HCT116 (cell line): ENCODE results near the gene TGFBR3L. TPM values are rescaled to one million over a fixed set of nuclear protein-coding genes. Genes with fewer than 3 reads are reported as not detected.

Source experiments
- ATAC-seq: fragments of 200-7000 bp; cut with Tn5 transposase; 2 replicates; pipeline ENCODE4 v1.9.1; 2020; ENCODE audit warnings: mild to moderate bottlenecking, moderate library complexity
- BruUV-seq: library from RNA; stranded (reverse); fragments of 400-500 nt; replicated peaks from 2 replicates; lab custom pipeline; 2021; lab: Mats Ljungman, UMichigan
- CTCF ChIA-PET: fragments of 300-600 bp; sonication (Branson Sonifier 250); formaldehyde crosslinking; loops from one replicate; lab custom pipeline; 2021; ENCODE audit warnings: antibody characterized with exemption; lab: Charles Lee
- POLR2A ChIA-PET: fragments of 300-600, 350-600 bp; sonication (Branson Sonifier 250); formaldehyde crosslinking; loops from one replicate; lab custom pipeline; 2021; ENCODE audit warnings: antibody characterized with exemption; lab: Charles Lee
- RAD21 ChIA-PET, 2 experiments: fragments of 300-600 bp; sonication (Branson Sonifier 250); formaldehyde crosslinking; loops; one replicate each; lab custom pipeline; 2023; ENCODE audit warnings: low total read pairs in 2 of 2; ENCODE audit not compliant: uncharacterized antibody in 2 of 2, unreplicated experiment in 2 of 2, low non-redundant PET in 1 of 2; lab: Charles Lee
- DNase-seq: peaks from one replicate; pipeline ENCODE4 v3.0.0-alpha.2; 2010; ENCODE audit warnings: low read depth, low spot score
- H2AFZ ChIP-seq: fragments of 200-600 bp; shearing (Covaris generic), sonication (generic); 2 replicates; pipeline ENCODE4 v1.6.1; 2017; ENCODE audit warnings: low read depth, mixed run types, mixed read lengths, antibody characterized with exemption, low read length; ENCODE audit not compliant: poor library complexity, severe bottlenecking
- H3K27ac ChIP-seq: 2 replicates; pipeline ENCODE4 v1.5.1; 2012; ENCODE audit warnings: low read depth, low read length
- H3K27me3 ChIP-seq: fragments of 200-600 bp; sonication (generic); 2 replicates; pipeline ENCODE4 v1.6.1; 2016; ENCODE audit warnings: mixed run types, low read length, mixed read lengths; ENCODE audit not compliant: insufficient read depth
- H3K36me3 ChIP-seq, 2 experiments: fragments of 200-500 bp in 1 of 2; fragments of 200-600 bp in 1 of 2; sonication (Bioruptor generic) in 1 of 2; sonication (generic) in 1 of 2; 2 replicates each; pipeline versions ENCODE4 v1.5.1 to v1.6.1; 2014 to 2016; ENCODE audit warnings: low read length in 2 of 2, inconsistent platforms in 1 of 2, mixed read lengths in 1 of 2, mixed run types in 1 of 2; ENCODE audit not compliant: insufficient read depth in 2 of 2, control insufficient read depth in 1 of 2
- H3K4me1 ChIP-seq, 2 experiments: fragments of 200-600 bp in 1 of 2; sonication (generic) in 1 of 2; 2 replicates each; pipeline versions ENCODE4 v1.5.1 to v1.6.1; 2012 to 2017; ENCODE audit warnings: low read length in 2 of 2, inconsistent platforms in 1 of 2, mild to moderate bottlenecking in 1 of 2, mixed read lengths in 1 of 2, mixed run types in 1 of 2, moderate library complexity in 1 of 2; ENCODE audit not compliant: insufficient read depth in 2 of 2, control insufficient read depth in 1 of 2
- H3K4me2 ChIP-seq: fragments of 200-600 bp; sonication (generic); 2 replicates; pipeline ENCODE4 v1.6.1; 2017; ENCODE audit warnings: mixed run types, low read length, mixed read lengths
- H3K4me3 ChIP-seq, 2 experiments: fragments of 200-600 bp in 1 of 2; sonication (generic) in 1 of 2; replicated peaks in 1 of 2; 2 replicates each; pipeline ENCODE4 v1.5.1; 2011 to 2016; ENCODE audit warnings: low read length in 2 of 2, control low read depth in 1 of 2, low read depth in 1 of 2, mild to moderate bottlenecking in 1 of 2, mixed read lengths in 1 of 2, mixed run types in 1 of 2
- H3K79me2 ChIP-seq: fragments of 200-600 bp; sonication (generic); 2 replicates; pipeline ENCODE4 v1.6.1; 2017; ENCODE audit warnings: mild to moderate bottlenecking, mixed run types, low read length, moderate library complexity, mixed read lengths; ENCODE audit not compliant: insufficient read depth
- H3K9ac ChIP-seq: fragments of 200-600 bp; sonication (generic); 2 replicates; pipeline ENCODE4 v1.6.1; 2016; ENCODE audit warnings: low read length, mixed read lengths
- H3K9me2 ChIP-seq: fragments of 200-600 bp; sonication (generic), shearing (Covaris generic); 2 replicates; pipeline ENCODE4 v1.6.1; 2017; ENCODE audit warnings: mixed run types, mild to moderate bottlenecking, moderate library complexity; ENCODE audit not compliant: insufficient read depth
- H3K9me3 ChIP-seq, 2 experiments: fragments of 200-500 bp in 1 of 2; fragments of 200-600 bp in 1 of 2; sonication (Bioruptor generic) in 1 of 2; sonication (generic) in 1 of 2; 2 replicates each; pipeline ENCODE4 v1.6.1; 2014 to 2017; ENCODE audit warnings: low read length in 2 of 2, mixed read lengths in 2 of 2, inconsistent platforms in 1 of 2, low read depth in 1 of 2, mild to moderate bottlenecking in 1 of 2, mixed run types in 1 of 2, moderate library complexity in 1 of 2; ENCODE audit not compliant: control insufficient read depth in 1 of 2, insufficient read depth in 1 of 2
- H4K20me1 ChIP-seq: fragments of 200-600 bp; sonication (generic), shearing (Covaris generic); 2 replicates; pipeline ENCODE4 v1.6.1; 2017; ENCODE audit warnings: mixed run types, mild to moderate bottlenecking, moderate library complexity; ENCODE audit not compliant: insufficient read depth
- ATF3 ChIP-seq: IDR thresholded peaks from 2 replicates; pipeline ENCODE4 v1.6.1; 2012
- CBX3 ChIP-seq: IDR thresholded peaks from 2 replicates; pipeline ENCODE4 v1.6.1; 2012; ENCODE audit warnings: low read depth
- CEBPB ChIP-seq: IDR thresholded peaks from 2 replicates; pipeline ENCODE4 v1.6.1; 2012; ENCODE audit warnings: low read depth
- EZH2phosphoT487 ChIP-seq: fragments of 200-600 bp; IDR thresholded peaks from 2 replicates; pipeline ENCODE4 v1.6.1; 2018; ENCODE audit warnings: antibody characterized with exemption, borderline replicate concordance
- JUND ChIP-seq: IDR thresholded peaks from 2 replicates; pipeline ENCODE4 v1.6.1; 2012
- RAD21 ChIP-seq: IDR thresholded peaks from 2 replicates; pipeline ENCODE4 v1.6.1; 2012; ENCODE audit warnings: low read depth, mild to moderate bottlenecking
- SP1 ChIP-seq: IDR thresholded peaks from 2 replicates; pipeline ENCODE4 v1.6.1; 2012; ENCODE audit warnings: low read depth
- TCF7L2 ChIP-seq: IDR thresholded peaks from 2 replicates; pipeline ENCODE4 v1.7.0; 2011; ENCODE audit warnings: borderline replicate concordance, inconsistent platforms; ENCODE audit not compliant: insufficient read depth, insufficient read length; ENCODE audit errors: extremely low read depth
- intact Hi-C: fragments of 100-400 bp; cut with micrococcal nuclease; formaldehyde crosslinking; loops from 2 replicates; pipeline ENCODE4 v1.10.0; 2022
- total RNA-seq: library from RNA; stranded (reverse); gene quantifications from one replicate; pipeline ENCODE4 v1.2.1, GENCODE V29; 2021; ENCODE audit not compliant: unreplicated experiment
- TF ChIP-seq, protein P1 (sequence below), 3 experiments: fragments of 200-600 bp in 1 of 3; sonication (generic) in 1 of 3; IDR thresholded peaks in 2 of 3; conservative IDR thresholded peaks in 1 of 3; 2 replicates each; pipeline ENCODE4 v1.5.1; 2012 to 2017; ENCODE audit warnings: low read depth in 2 of 3, low read length in 2 of 3, antibody characterized with exemption in 1 of 3, borderline replicate concordance in 1 of 3, control low read depth in 1 of 3, mild to moderate bottlenecking in 1 of 3, mixed read lengths in 1 of 3, mixed run types in 1 of 3, moderate library complexity in 1 of 3; ENCODE audit not compliant: insufficient read depth in 1 of 3
- TF ChIP-seq, protein P2 (sequence below): IDR thresholded peaks from 2 replicates; pipeline ENCODE4 v1.6.1; 2012; ENCODE audit warnings: low read depth

TGFBR3L gene
- total RNA-seq, 1 experiment from 2014 or later: 30.9 TPM

GRCh38 chr19:7941895-7942596, 27.4 kb downstream of the TGFBR3L start:
- 0 out of 2 replicates have a peak overlapping the region, but pooled peaks have one; percentile 77 for H3K27ac ChIP-seq
- H3K79me2 ChIP-seq: peaks cover 50% of the 10 kb centered on the region
- POLR2A ChIA-PET: interaction anchor here (2.5 kb wide), 1 partner anchor 22 kb away, joined by 23 read pairs; the partner anchor contains the start of gene SNAPC2
- H3K4me3 ChIP-seq: peak overlapping the region; percentile 96 to 99
- H3K9me2 ChIP-seq: no peaks in the 10 kb centered on the region
- H3K27me3 ChIP-seq: no peaks in the 10 kb centered on the region
- intact Hi-C loops: loop anchor here (5.0 kb wide), 1 partner anchor 215 kb away; no protein-coding TSS in a partner anchor
- CTCF ChIA-PET: interaction anchor here (1.2 kb wide), 1 partner anchor 21 kb away, joined by 3 read pairs; the partner anchor contains the start of gene SNAPC2
- H3K4me2 ChIP-seq: peak overlapping the region; percentile 92
- TF ChIP-seq SP1: no peak
- TF ChIP-seq TCF7L2: no peak
- TF ChIP-seq CEBPB: no peak
- TF ChIP-seq EZH2phosphoT487: no peak
- no peak for TF ChIP-seq JUND
- TF ChIP-seq, all 23 proteins: peak for 0
- H3K9ac ChIP-seq: peak overlapping the region; percentile 96
- H3K4me1 ChIP-seq: peaks cover 13 to 25% of the 10 kb centered on the region in 2 experiments
- H2AFZ ChIP-seq: no peak overlapping the region
- H4K20me1 ChIP-seq: no peaks in the 10 kb centered on the region
- RAD21 ChIA-PET: no interaction called here
- H3K9me3 ChIP-seq: no peaks in the 10 kb centered on the region
- no peak for ATAC-seq
- H3K36me3 ChIP-seq: peaks cover 17 to 28% of the 10 kb centered on the region in 2 experiments; a peak in 3 of 4 replicates
- DNase-seq: no peak
- TSS peak; percentile 46 for BruUV-seq

DNA sequence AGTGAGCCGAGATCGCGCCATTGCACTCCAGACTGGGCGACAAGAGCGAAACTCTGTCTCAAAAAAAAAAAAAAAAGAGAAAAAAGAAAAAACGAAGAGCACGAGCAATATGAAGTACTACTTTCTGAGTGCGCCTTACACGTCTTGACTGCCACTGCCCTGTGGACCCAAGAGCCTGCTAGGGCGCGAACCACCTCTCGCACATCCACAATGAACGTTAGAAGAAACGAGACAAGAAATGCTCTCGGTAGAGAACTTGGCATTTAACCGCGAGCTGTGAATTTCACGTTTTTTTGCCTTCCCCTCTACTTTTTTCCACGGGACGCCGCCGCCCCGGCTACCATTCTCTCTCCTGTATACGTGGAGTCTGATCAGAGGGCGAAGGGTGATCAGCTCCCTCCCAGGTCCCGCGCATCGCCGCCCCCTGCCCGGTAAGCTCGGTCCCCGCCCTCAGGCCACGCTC, 28.4 kb downstream of the TGFBR3L start:
- Histone ChIP-seq H3K27me3 (no peaks in the 10 kb centered on the region), H3K79me2 (peaks cover 48% of the 10 kb centered on the region), H3K4me3 (peak overlapping the region; percentile 96 to 99), H3K4me2 (peak overlapping the region; percentile 92), H3K4me1 (peaks cover 13 to 25% of the 10 kb centered on the region in 2 experiments), H4K20me1 (no peaks in the 10 kb centered on the region), H3K27ac (peak overlapping the region; percentile 77), H2AFZ (no peak overlapping the region), H3K9me2 (no peaks in the 10 kb centered on the region), H3K9ac (peak overlapping the region; percentile 96), H3K36me3 (peaks cover 13 to 19% of the 10 kb centered on the region in 2 experiments; a peak in 3 of 4 replicates), H3K9me3 (no peaks in the 10 kb centered on the region)
- ATAC-seq (no peak), DNase-seq (no peak)
- ChIA-PET POLR2A (interaction anchor here (0.7 to 2.5 kb wide), 17 partner anchors 9 to 308 kb away, joined by 3 to 23 read pairs (median 4); partner anchors contain the start of gene SNAPC2), RAD21 (interaction anchor here in 1 of 2 experiments (1.6 kb wide), 1 partner anchor 212 kb away, joined by 3 read pairs; no protein-coding TSS in a partner anchor), CTCF (interaction anchor here (0.6 to 2.4 kb wide), 16 partner anchors 8 to 393 kb away, joined by 3 to 30 read pairs (median 5); partner anchors contain the start of gene SNAPC2)
- intact Hi-C loops: loop anchor here (5.0 kb wide), 1 partner anchor 214 kb away; no protein-coding TSS in a partner anchor
- no TSS peak for BruUV-seq
- TF ChIP-seq, protein P1, sequence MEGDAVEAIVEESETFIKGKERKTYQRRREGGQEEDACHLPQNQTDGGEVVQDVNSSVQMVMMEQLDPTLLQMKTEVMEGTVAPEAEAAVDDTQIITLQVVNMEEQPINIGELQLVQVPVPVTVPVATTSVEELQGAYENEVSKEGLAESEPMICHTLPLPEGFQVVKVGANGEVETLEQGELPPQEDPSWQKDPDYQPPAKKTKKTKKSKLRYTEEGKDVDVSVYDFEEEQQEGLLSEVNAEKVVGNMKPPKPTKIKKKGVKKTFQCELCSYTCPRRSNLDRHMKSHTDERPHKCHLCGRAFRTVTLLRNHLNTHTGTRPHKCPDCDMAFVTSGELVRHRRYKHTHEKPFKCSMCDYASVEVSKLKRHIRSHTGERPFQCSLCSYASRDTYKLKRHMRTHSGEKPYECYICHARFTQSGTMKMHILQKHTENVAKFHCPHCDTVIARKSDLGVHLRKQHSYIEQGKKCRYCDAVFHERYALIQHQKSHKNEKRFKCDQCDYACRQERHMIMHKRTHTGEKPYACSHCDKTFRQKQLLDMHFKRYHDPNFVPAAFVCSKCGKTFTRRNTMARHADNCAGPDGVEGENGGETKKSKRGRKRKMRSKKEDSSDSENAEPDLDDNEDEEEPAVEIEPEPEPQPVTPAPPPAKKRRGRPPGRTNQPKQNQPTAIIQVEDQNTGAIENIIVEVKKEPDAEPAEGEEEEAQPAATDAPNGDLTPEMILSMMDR (IDR thresholded peaks at IDR 0.05 in 2 of 3, conservative IDR thresholded peaks at IDR 0.05 in 1 of 3; ENCODE audit: borderline replicate concordance in 1 of 3, insufficient read depth in 1 of 3, low read depth in 2 of 3, low read length in 2 of 3): no peak
- TF ChIP-seq CBX3 (no peak), RAD21 (no peak), ATF3 (no peak)
- TF ChIP-seq, protein P2, sequence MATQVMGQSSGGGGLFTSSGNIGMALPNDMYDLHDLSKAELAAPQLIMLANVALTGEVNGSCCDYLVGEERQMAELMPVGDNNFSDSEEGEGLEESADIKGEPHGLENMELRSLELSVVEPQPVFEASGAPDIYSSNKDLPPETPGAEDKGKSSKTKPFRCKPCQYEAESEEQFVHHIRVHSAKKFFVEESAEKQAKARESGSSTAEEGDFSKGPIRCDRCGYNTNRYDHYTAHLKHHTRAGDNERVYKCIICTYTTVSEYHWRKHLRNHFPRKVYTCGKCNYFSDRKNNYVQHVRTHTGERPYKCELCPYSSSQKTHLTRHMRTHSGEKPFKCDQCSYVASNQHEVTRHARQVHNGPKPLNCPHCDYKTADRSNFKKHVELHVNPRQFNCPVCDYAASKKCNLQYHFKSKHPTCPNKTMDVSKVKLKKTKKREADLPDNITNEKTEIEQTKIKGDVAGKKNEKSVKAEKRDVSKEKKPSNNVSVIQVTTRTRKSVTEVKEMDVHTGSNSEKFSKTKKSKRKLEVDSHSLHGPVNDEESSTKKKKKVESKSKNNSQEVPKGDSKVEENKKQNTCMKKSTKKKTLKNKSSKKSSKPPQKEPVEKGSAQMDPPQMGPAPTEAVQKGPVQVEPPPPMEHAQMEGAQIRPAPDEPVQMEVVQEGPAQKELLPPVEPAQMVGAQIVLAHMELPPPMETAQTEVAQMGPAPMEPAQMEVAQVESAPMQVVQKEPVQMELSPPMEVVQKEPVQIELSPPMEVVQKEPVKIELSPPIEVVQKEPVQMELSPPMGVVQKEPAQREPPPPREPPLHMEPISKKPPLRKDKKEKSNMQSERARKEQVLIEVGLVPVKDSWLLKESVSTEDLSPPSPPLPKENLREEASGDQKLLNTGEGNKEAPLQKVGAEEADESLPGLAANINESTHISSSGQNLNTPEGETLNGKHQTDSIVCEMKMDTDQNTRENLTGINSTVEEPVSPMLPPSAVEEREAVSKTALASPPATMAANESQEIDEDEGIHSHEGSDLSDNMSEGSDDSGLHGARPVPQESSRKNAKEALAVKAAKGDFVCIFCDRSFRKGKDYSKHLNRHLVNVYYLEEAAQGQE: no peak
